Coronary artery (tissue), 2 donors: ENCODE data around the gene PLEKHG2.

Experiments
- DNase-seq: peaks from one replicate; pipeline ENCODE4 v3.0.0-alpha.2; 2017; ENCODE audit warnings: low spot score
- H3K27ac ChIP-seq, 2 donors: fragments of 200-600 bp; sonication (generic); one replicate each; pipeline ENCODE4 v1.5.1; 2016 to 2019
- H3K4me3 ChIP-seq: fragments of 200-600 bp; sonication (generic); 2 replicates; pipeline ENCODE4 v1.5.1; 2016; ENCODE audit warnings: mild to moderate bottlenecking, moderate library complexity
- CTCF ChIP-seq: fragments of 200-600 bp; sonication (generic); IDR thresholded peaks from one replicate; pipeline ENCODE4 v1.5.1; 2019; ENCODE audit warnings: antibody characterized with exemption

PLEKHG2 gene

DNA sequence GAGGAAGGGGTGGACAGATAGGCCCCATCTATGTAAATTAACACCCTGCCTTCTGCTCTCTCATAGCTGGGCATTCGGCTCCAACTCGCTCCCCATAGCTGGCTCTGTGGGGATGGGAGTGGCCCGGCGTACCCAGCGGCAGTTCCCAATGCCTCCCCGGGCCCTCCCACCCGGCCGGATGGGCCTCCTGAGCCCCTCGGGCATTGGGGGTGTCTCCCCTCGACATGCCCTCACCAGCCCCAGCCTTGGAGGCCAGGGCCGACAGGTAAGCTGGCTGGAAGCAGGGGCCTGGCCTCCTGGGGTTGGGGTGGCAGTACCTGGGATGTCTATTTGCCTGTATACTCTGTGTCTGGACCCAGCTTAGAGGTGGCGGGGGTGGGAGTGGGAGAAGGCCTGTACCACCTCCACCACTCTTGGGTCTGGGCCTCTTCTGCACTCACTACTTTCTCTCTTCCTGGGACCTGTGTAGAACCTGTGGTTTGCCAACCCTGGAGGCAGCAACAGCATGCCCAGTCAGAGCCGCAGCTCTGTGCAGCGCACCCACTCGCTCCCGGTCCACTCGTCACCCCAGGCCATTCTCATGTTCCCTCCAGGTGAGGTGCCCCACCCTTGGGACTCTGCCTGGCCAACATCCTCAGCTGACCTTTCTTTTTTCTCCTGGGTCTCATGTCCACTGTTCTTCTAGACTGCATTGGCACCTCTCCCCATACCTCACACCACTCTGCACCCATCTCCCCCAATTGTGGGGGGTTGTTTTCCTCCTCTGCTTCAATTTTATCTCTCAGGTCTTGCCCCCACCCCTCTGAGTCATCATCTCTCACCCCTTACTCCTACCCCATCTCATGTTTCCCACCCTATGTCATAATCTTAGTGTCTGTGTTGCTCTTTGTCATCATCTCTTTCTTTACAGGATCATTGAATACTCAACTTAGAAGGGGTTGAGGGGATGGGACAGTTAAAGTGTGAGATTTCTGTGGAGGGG is 31.7 kb upstream of the PLEKHG2 start:
- no peak for TF ChIP-seq CTCF
- peak overlapping the region in 1 of 2 donors; percentile 68 for H3K27ac ChIP-seq
- DNase-seq, result no peak
- H3K4me3 ChIP-seq, result no peak overlapping the region

GRCh38 chr19:39381910-39382611 is 30.4 kb upstream of the PLEKHG2 start:
- no peak for TF ChIP-seq CTCF
- DNase-seq, result no peak
- Histone ChIP-seq H3K4me3 (no peak overlapping the region), H3K27ac (no peak overlapping the region)

- DNase-seq, result no peak
- no peak overlapping the region for H3K27ac ChIP-seq
- no peak overlapping the region for H3K4me3 ChIP-seq
- TF ChIP-seq CTCF, result no peak
These were observed 29.3 kb upstream of the PLEKHG2 start for GRCh38 chr19:39382991-39383828.

GRCh38 chr19:39384839-39385568 is 27.5 kb upstream of the PLEKHG2 start:
- DNase-seq, result no peak
- peak overlapping the region in 1 of 2 donors; percentile 15 for H3K27ac ChIP-seq
- TF ChIP-seq CTCF, result no peak
- H3K4me3 ChIP-seq, result no peak overlapping the region

GRCh38 chr19:39385629-39386411 is 26.6 kb upstream of the PLEKHG2 start:
- TF ChIP-seq CTCF, result no peak
- no peak overlapping the region for H3K4me3 ChIP-seq
- no peak overlapping the region for H3K27ac ChIP-seq
- DNase-seq, result no peak

DNA sequence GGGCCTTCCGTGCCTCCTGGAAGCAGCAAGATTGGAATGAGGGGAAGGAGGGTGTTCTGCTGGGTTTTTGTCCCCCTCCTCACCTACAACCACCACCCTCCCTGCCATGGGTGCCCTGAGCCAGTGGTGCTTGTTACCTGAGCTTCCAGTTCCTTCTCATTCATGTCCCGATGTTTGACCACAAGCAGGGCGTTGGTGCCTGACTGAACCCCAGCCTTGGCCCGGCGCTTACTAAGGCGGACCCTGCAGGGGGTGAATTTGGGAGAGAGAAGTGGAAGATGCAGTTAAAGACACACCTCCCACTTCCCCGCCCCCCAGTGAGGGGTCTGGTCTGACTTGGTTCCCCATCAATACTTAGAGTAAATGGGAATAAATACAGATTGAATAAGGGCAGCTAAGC is 25.9 kb upstream of the PLEKHG2 start:
- DNase-seq, result no peak
- H3K4me3 ChIP-seq, result no peak overlapping the region
- H3K27ac ChIP-seq, result no peak overlapping the region
- TF ChIP-seq CTCF, result no peak
